ENCODE results near the gene HDGF. TPM values are rescaled to one million over a fixed set of nuclear protein-coding genes. Genes with fewer than 3 reads are reported as not detected.

Gene HDGF
- total and polyA plus RNA-seq, 2 experiments from 2014 or later = 106 to 251 TPM

GRCh38 chr1:156721535-156721934 lies 29.9 kb downstream of the HDGF start:
- no peak overlapping the region for H3K4me3 ChIP-seq
- peaks cover 44% of the 10 kb centered on the region for H3K79me2 ChIP-seq (replicated peaks; ENCODE audit: insufficient read depth)
- no peak overlapping the region for H3K27ac Mint-ChIP-seq

GRCh38 chr1:156721131-156721530 lies 30.3 kb downstream of the HDGF start:
- no peak overlapping the region for H3K27ac Mint-ChIP-seq
- Histone ChIP-seq H3K4me1 (ENCODE audit: insufficient read depth) (peaks cover 19% of the 10 kb centered on the region), H2AFZ (no peak overlapping the region), H3K9me2 (ENCODE audit: insufficient read depth) (no peaks in the 10 kb centered on the region), H3K4me2 (no peak overlapping the region), H3K79me2 (replicated peaks; ENCODE audit: insufficient read depth) (peaks cover 40% of the 10 kb centered on the region), H3F3A (replicated peaks; ENCODE audit: low read depth) (peaks cover 19% of the 10 kb centered on the region), H3K27ac (ENCODE audit: low read depth) (no peak overlapping the region), H3K4me3 (no peak overlapping the region), H4K20me1 (replicated peaks; ENCODE audit: insufficient read depth) (peaks cover 44% of the 10 kb centered on the region), H3K36me3 (ENCODE audit: insufficient read depth) (peaks cover 24% of the 10 kb centered on the region), H3K27me3 (ENCODE audit: insufficient read depth) (no peaks in the 10 kb centered on the region)
- peaks cover 10% of the 10 kb centered on the region for H3K27me3 Mint-ChIP-seq (ENCODE audit: insufficient read depth, low read depth, poor library complexity)
- H3K9me3 Mint-ChIP-seq = no peaks in the 10 kb centered on the region; the same call in 2 of the 3 replicates
- no peak for ATAC-seq
- H3K4me3 Mint-ChIP-seq = no peak overlapping the region
- no peak for DNase-seq (ENCODE audit: low spot score)
- TF ChIP-seq CREB1 (CRISPR knock-in tag; IDR thresholded peaks at IDR 0.05; ENCODE audit: low read depth) = no peak
- TF ChIP-seq POLR2AphosphoS5 (IDR thresholded peaks at IDR 0.05; ENCODE audit: low read depth) = no peak
- TF ChIP-seq ZNF114 (CRISPR knock-in tag; IDR thresholded peaks at IDR 0.05) = no peak
- no peak for TF ChIP-seq ZNF331 (CRISPR knock-in tag; IDR thresholded peaks at IDR 0.05; ENCODE audit: low read depth)
- TF ChIP-seq JUNB (IDR thresholded peaks at IDR 0.05; ENCODE audit: unreplicated experiment) = no peak
- no peak for TF ChIP-seq EZH2 (IDR thresholded peaks at IDR 0.05; ENCODE audit: low read depth, unreplicated experiment)
- no peak for TF ChIP-seq NANOG (IDR thresholded peaks at IDR 0.05; ENCODE audit: borderline replicate concordance)
- peaks cover 46% of the 10 kb centered on the region for H3K36me3 Mint-ChIP-seq (ENCODE audit: low read depth)
- H3K4me1 Mint-ChIP-seq = peaks cover 12% of the 10 kb centered on the region

More at GRCh38 chr1:156721535-156721934, 29.9 kb downstream of the HDGF start:
- H3K9me2 ChIP-seq (ENCODE audit: insufficient read depth) = no peaks in the 10 kb centered on the region
- H3F3A ChIP-seq (replicated peaks; ENCODE audit: low read depth) = peaks cover 21% of the 10 kb centered on the region
- H3K4me2 ChIP-seq = no peak overlapping the region
- ATAC-seq = no peak
- peaks cover 23% of the 10 kb centered on the region for H3K4me1 ChIP-seq (ENCODE audit: insufficient read depth)
- peaks cover 44% of the 10 kb centered on the region for H3K36me3 Mint-ChIP-seq (ENCODE audit: low read depth)
- no peak overlapping the region for H3K4me3 Mint-ChIP-seq
- H3K27ac ChIP-seq (ENCODE audit: low read depth) = no peak overlapping the region
- H2AFZ ChIP-seq = no peak overlapping the region
- no peaks in the 10 kb centered on the region; the same call in 2 of the 3 replicates for H3K9me3 Mint-ChIP-seq
- DNase-seq (ENCODE audit: low spot score) = no peak
- peaks cover 48% of the 10 kb centered on the region for H4K20me1 ChIP-seq (replicated peaks; ENCODE audit: insufficient read depth)
- peaks cover 10% of the 10 kb centered on the region for H3K27me3 Mint-ChIP-seq (ENCODE audit: insufficient read depth, low read depth, poor library complexity)
- peaks cover 24% of the 10 kb centered on the region for H3K36me3 ChIP-seq (ENCODE audit: insufficient read depth)
- H3K27me3 ChIP-seq (ENCODE audit: insufficient read depth) = no peaks in the 10 kb centered on the region
- peaks cover 12% of the 10 kb centered on the region for H3K4me1 Mint-ChIP-seq
- TF ChIP-seq, protein P1, sequence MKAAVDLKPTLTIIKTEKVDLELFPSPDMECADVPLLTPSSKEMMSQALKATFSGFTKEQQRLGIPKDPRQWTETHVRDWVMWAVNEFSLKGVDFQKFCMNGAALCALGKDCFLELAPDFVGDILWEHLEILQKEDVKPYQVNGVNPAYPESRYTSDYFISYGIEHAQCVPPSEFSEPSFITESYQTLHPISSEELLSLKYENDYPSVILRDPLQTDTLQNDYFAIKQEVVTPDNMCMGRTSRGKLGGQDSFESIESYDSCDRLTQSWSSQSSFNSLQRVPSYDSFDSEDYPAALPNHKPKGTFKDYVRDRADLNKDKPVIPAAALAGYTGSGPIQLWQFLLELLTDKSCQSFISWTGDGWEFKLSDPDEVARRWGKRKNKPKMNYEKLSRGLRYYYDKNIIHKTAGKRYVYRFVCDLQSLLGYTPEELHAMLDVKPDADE (IDR thresholded peaks at IDR 0.05) = no peak
- TF ChIP-seq ZNF114 (CRISPR knock-in tag; IDR thresholded peaks at IDR 0.05) = no peak
- no peak for TF ChIP-seq ZNF331 (CRISPR knock-in tag; IDR thresholded peaks at IDR 0.05; ENCODE audit: low read depth)
- TF ChIP-seq, protein P2, sequence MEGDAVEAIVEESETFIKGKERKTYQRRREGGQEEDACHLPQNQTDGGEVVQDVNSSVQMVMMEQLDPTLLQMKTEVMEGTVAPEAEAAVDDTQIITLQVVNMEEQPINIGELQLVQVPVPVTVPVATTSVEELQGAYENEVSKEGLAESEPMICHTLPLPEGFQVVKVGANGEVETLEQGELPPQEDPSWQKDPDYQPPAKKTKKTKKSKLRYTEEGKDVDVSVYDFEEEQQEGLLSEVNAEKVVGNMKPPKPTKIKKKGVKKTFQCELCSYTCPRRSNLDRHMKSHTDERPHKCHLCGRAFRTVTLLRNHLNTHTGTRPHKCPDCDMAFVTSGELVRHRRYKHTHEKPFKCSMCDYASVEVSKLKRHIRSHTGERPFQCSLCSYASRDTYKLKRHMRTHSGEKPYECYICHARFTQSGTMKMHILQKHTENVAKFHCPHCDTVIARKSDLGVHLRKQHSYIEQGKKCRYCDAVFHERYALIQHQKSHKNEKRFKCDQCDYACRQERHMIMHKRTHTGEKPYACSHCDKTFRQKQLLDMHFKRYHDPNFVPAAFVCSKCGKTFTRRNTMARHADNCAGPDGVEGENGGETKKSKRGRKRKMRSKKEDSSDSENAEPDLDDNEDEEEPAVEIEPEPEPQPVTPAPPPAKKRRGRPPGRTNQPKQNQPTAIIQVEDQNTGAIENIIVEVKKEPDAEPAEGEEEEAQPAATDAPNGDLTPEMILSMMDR (conservative IDR thresholded peaks at IDR 0.05; ENCODE audit: low read depth in 2 of 2) = no peak
- TF ChIP-seq NANOG (IDR thresholded peaks at IDR 0.05; ENCODE audit: borderline replicate concordance) = no peak
- TF ChIP-seq EZH2phosphoT487 (IDR thresholded peaks at IDR 0.05; ENCODE audit: unreplicated experiment) = no peak
- no peak for TF ChIP-seq POLR2AphosphoS5 (IDR thresholded peaks at IDR 0.05; ENCODE audit: low read depth)

All from GM23338 (cell line).